ENCODE results near the gene AP1S3. TPM values are rescaled to one million over a fixed set of nuclear protein-coding genes. Genes with fewer than 3 reads are reported as not detected.

Gene AP1S3
- total RNA-seq, 1 experiment from 2014 or later: 185 TPM

- Histone ChIP-seq H3K79me2 (ENCODE audit: insufficient read depth, low read length) (no peaks in the 10 kb centered on the region), H3K27ac (ENCODE audit: low read depth, low read length) (peak overlapping the region; percentile 93), H3K4me1 (ENCODE audit: control insufficient read depth in 1 of 2, insufficient read depth in 2 of 2, low read length in 2 of 2) (peaks cover 43 to 64% of the 10 kb centered on the region in 2 experiments), H4K20me1 (ENCODE audit: insufficient read depth) (no peaks in the 10 kb centered on the region), H3K4me3 (replicated peaks in 1 of 2; ENCODE audit: low read depth in 1 of 2, low read length in 2 of 2) (no peak overlapping the region), H3K9me3 (ENCODE audit: control insufficient read depth in 1 of 2, insufficient read depth in 1 of 2, low read depth in 1 of 2, low read length in 2 of 2) (no peaks in the 10 kb centered on the region), H2AFZ (ENCODE audit: low read depth, low read length, poor library complexity, severe bottlenecking) (no peak overlapping the region), H3K4me2 (ENCODE audit: low read length) (peak overlapping the region; percentile 22), H3K9ac (ENCODE audit: low read length) (no peak overlapping the region), H3K27me3 (ENCODE audit: insufficient read depth, low read length) (no peaks in the 10 kb centered on the region), H3K9me2 (ENCODE audit: insufficient read depth) (no peaks in the 10 kb centered on the region), H3K36me3 (ENCODE audit: control insufficient read depth in 1 of 2, insufficient read depth in 2 of 2, low read length in 2 of 2) (no peaks in the 10 kb centered on the region)
- POLR2A ChIA-PET: interaction anchor here (1.5 to 9.4 kb wide), 2 partner anchors 28 to 33 kb away, joined by 13 to 95 read pairs; no protein-coding TSS in a partner anchor
- CTCF ChIA-PET: interaction anchor here (1.0 to 2.5 kb wide), 4 partner anchors 9 to 70 kb away, joined by 3 to 27 read pairs (median 4); no protein-coding TSS in a partner anchor
- DNase-seq (ENCODE audit: low read depth, low spot score) (peak; percentile 79), ATAC-seq (peak; percentile 73)
- TF ChIP-seq, protein P1, sequence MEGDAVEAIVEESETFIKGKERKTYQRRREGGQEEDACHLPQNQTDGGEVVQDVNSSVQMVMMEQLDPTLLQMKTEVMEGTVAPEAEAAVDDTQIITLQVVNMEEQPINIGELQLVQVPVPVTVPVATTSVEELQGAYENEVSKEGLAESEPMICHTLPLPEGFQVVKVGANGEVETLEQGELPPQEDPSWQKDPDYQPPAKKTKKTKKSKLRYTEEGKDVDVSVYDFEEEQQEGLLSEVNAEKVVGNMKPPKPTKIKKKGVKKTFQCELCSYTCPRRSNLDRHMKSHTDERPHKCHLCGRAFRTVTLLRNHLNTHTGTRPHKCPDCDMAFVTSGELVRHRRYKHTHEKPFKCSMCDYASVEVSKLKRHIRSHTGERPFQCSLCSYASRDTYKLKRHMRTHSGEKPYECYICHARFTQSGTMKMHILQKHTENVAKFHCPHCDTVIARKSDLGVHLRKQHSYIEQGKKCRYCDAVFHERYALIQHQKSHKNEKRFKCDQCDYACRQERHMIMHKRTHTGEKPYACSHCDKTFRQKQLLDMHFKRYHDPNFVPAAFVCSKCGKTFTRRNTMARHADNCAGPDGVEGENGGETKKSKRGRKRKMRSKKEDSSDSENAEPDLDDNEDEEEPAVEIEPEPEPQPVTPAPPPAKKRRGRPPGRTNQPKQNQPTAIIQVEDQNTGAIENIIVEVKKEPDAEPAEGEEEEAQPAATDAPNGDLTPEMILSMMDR (IDR thresholded peaks at IDR 0.05 in 2 of 3, conservative IDR thresholded peaks at IDR 0.05 in 1 of 3; ENCODE audit: borderline replicate concordance in 1 of 3, insufficient read depth in 1 of 3, low read depth in 2 of 3, low read length in 2 of 3): peak; percentile 63 to 76 (median 70); a peak in 5 of 6 replicates
- TF ChIP-seq RAD21 (IDR thresholded peaks at IDR 0.05; ENCODE audit: low read depth): peak; percentile 86
- no peak for TF ChIP-seq ELF1 (IDR thresholded peaks at IDR 0.05; ENCODE audit: borderline replicate concordance, low read depth)
- peak; percentile 86 for TF ChIP-seq CBX3 (IDR thresholded peaks at IDR 0.05; ENCODE audit: low read depth)
- TF ChIP-seq EGR1 (IDR thresholded peaks at IDR 0.05; ENCODE audit: low read depth): 0 out of 2 replicates have a peak, but pooled peaks have one; percentile 25
- TF ChIP-seq CEBPB (IDR thresholded peaks at IDR 0.05; ENCODE audit: low read depth): no peak
- no peak for TF ChIP-seq SRF (IDR thresholded peaks at IDR 0.05; ENCODE audit: low read depth)
- peak; percentile 42 for TF ChIP-seq YY1 (IDR thresholded peaks at IDR 0.05; ENCODE audit: extremely low read depth, insufficient replicate concordance, low read depth, low read length)
- BruUV-seq (replicated peaks): no TSS peak
- intact Hi-C loops (cut with micrococcal nuclease): loop anchor here (1.0 kb wide), 1 partner anchor 70 kb away; no protein-coding TSS in a partner anchor
- RAD21 ChIA-PET (ENCODE audit: low non-redundant PET in 1 of 2, low total read pairs in 2 of 2, uncharacterized antibody in 2 of 2, unreplicated experiment in 2 of 2): no interaction called here
Measured at GRCh38 chr2:223727562-223727961, 109.8 kb downstream of the AP1S3 start.
